Cortex of kidney (tissue), 1 donor: ENCODE results near the gene AMOT.
A peak's percentile ranks its signal among the peaks of the same experiment; 100 is the strongest.
"Not testable (repeated sequence)": the region's sequence is repeated elsewhere in the genome, so short reads cannot be mapped to it uniquely, and the experiment has no call there.

Experiments used
- DNase-seq: peaks from one replicate; lab custom pipeline; 2025; lab: John Stamatoyannopoulos, UW

Gene AMOT

GRCh38 chrX:112840382-112841113 is at the start of gene AMOT:
Gene AMOT, minus strand, starts transcription at chrX:112840831. Its CDS starts 17,705 bp downstream, at chrX:112823126.
- no peak for DNase-seq

DNA sequence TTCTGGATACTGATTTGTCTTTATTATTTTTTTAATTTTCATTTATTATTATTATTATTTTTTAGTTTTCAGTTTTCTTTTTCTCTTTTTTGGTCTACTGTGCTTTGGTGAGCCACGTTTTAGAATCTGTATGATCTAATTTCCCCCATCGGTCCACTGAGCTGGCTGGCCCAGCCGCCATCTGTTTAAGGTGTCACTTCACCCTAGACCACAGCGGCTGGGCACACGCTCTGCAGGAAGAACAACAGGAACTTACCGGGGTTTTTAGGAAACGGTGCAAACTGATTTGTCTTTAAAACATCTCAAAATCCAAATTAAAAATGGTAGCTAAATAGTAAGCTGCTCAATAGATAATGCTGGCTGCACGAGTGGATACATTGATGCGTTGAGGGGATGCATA is 48.8 kb upstream of the AMOT start:
- no peak for DNase-seq

- no peak for DNase-seq
These were observed 48.3 kb upstream of the AMOT start for GRCh38 chrX:112888916-112889315.

DNA sequence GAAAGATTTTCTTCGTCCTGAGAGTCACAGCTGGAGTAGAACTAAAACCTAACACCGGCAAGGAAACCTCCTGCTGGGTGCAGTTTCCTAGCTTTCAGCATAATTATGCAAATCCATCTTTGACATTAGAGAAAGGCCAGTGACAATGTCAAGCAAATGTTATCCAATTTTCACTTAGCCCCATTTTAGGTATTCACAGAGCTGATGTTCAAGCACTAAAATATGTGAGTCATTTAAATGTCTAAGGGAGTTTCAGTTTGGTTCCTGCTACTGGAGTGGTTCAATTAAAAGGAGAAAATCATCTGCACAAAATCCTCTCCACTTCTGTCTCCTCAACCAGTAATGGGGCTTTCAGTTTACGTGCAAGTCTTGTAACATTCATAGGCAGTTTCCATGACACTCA is 37.1 kb upstream of the AMOT start:
- DNase-seq = no peak

DNA sequence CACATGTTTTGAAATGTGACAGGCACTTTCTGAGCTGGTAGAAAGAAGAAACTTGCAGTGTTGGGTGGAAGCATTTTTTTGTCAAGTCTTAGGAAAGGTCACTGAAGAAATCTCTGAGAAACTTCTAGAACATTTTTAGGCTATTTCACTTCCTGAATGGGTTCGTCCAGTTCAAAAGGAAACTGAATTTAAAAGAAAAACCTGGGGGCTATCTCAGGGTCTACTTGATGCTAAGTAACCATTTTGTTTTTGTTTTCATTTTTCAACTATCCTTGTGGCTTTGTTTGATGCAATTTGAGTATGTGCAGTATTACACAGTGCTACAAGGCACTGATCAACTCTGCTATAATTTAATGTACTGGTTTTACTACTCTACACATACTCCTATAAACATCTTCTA is 34.0 kb upstream of the AMOT start:
- DNase-seq = no peak

GRCh38 chrX:112874175-112874574 is 33.5 kb upstream of the AMOT start:
- no peak for DNase-seq

DNA sequence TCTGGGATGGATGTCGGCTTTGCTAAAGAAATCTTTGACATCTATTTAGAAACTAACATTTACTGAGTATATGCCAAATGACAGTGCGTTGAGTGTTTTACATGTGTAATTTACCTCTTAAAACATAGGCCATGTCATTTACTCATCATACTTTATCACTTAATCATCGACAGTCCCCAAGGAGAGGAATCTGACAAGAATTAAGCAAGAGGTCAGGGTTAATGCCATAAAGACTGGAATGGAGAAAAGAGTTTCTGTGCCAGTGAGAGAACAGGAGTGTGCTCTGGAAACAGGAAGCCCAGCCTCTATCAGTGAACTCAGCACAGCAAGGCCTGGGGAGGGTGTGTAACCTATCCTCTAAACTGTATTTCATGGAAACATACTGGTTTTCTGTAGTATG is 28.0 kb upstream of the AMOT start:
- no peak for DNase-seq

DNA sequence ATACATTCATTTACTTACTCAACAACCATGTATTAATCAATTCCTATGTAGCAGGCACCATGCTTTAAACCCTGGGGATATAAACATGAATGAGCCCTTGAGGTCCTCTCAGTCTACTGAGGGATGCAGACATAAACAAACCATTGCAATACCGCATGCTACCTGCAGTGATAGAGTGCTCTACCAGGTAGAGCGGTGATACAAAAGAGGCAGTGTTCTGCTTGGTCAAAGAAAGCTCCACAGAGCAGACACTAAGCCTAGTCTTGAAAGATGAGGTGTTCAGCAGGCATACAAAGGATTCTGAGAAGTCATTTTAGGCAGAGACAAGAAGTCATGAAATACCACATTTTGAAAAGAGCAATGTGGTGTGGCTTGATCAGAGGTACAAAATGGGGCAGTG is 26.9 kb upstream of the AMOT start:
- no peak for DNase-seq

DNA sequence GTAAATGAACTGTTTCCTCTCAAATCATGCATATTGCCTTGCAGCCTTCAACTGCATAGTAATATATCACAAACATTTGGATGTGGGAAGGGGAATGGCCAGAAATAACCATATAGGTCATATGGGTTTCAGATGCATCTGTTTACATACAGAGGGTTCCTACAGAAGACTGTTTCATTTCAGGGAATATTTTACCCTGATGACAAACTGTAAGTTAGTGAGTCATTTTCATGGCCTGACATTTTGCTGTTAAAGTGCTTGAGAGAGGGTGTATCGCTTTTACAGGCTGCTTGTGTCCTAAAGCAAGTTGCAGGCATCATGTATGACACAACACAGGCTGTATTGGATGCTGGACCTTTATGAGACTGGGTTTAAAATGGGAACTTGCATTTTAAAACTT is 25.5 kb upstream of the AMOT start:
- DNase-seq = no peak

- peak; percentile 1 for DNase-seq
These were observed 24.9 kb upstream of the AMOT start for GRCh38 chrX:112865464-112866025.

DNA sequence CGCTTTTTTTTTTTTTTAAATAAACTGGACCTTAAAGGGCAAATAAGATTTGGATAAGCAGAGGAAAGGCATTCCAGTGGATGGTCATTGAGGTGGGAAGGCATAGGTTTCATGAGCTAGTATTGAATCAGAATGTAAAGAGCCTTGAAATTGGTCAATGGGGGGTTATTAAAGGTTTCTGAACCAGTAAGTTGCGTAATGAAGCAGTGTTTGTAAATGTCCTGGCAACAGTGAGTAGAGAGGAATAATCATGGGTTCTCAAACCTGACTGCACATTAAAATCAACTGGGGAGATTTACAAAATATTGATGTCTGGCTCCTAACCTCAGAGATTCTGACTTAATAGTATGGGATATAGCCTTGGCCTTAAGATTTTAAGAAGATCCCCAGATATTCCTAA is 23.2 kb upstream of the AMOT start:
- DNase-seq = no peak

- no peak for DNase-seq
These were observed 16.8 kb upstream of the AMOT start for GRCh38 chrX:112857478-112857878.

GRCh38 chrX:112854901-112855300 is 14.3 kb upstream of the AMOT start:
- DNase-seq = not testable (repeated sequence)

DNA sequence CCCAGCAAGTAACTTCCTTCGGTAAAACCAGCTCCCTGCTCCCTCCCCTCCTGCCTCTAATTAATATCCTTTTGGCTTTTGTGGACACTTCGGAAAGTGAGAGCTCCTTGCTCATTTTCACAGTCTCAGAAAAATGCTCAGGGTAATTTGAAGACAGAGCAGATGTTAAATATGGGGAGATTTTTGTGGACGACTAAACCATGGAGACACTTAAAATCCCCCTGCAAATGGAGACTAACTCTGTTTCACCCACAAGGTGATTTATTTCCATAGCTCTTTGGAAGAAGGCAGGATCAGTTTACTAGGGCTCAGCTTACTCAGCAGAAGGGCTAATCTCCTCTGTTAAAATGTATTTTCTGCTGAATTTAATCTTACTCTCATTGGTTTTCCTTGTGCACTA is 12.2 kb upstream of the AMOT start:
- no peak for DNase-seq

GRCh38 chrX:112851806-112852205 is 11.2 kb upstream of the AMOT start:
- no peak for DNase-seq

- no peak for DNase-seq
These were observed 10.6 kb upstream of the AMOT start for GRCh38 chrX:112851161-112851779.

DNA sequence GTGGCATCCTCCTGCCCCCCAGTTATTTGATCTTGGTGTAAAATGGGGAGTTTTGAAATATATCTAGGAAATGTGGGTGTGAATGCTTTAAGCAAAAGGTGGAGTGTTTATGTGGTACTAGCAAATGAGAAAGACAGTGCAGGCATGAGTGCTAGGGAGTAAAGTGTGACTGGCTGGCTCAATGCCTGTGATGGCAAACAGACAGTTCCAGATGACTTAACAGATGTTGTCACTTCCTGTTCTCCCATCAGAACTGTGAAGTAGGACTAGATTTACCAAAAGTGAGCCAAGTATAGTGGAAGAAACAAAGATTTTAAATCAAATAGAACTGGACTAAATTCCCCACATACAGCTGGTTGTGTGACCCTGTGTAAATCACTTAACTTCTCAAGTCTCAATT is 8.4 kb upstream of the AMOT start:
- DNase-seq = no peak

- DNase-seq = no peak
These were observed 6.2 kb upstream of the AMOT start for GRCh38 chrX:112846782-112847181.

GRCh38 chrX:112846187-112846586 is 5.6 kb upstream of the AMOT start:
- no peak for DNase-seq

DNA sequence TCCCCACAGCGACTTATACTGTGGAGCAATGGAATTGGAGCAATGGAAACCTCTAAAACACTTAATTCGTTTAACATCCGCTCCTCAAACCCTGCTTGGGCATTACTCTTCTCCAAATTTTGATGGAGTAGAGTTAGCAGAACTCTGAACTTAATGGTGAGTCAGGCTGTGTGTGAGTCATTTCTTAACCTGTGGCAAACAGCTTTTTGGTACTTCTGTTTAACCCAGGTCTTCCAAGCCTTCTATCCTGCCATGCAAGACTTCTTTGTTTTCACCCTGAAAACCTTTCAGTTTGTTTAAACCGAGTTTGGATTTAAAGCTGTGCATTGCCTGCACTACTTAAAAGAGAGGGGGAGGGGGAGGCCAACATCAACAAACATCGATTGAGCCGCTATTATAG is 3.6 kb upstream of the AMOT start:
- DNase-seq = no peak

DNA sequence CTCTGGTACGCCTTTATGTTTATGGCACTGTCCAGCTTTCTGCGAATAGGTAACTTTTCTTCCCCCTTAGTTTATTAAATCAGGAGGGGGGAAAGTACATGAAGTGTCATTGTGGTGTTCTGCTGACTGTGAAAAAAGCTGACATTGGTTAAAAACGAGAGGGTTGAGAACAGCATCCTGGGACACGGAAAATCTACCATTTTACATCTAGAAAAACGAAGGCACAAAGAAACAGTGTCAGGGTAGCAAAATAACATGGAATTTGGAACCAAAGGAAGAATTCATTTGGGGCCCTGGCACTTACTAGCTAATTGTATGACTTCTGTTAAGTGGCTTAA is 1.2 kb upstream of the AMOT start:
- DNase-seq = no peak

GRCh38 chrX:112841114-112841819 is 636 bp upstream of the AMOT start:
- no peak for DNase-seq

DNA sequence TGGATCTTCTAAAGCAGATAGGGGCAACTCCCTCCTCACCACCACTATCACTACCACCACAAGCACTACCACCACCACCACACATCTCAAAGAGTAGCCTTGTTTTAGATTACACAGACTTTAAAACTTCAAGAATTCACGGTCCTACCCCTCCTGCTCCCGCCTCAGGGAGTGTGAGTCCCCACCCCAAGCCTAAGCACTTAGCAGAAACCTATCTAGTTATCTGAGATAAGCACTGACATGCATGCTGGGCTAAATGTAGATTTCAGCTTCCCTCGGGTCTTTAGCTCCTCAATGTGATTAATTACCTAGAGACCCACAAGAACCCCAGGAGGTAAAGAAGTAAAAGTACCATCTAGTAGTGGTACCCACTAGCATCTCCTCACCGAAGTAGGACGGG is 775 bp downstream of the AMOT start:
- no peak for DNase-seq
